ENCODE measurements around the gene ATXN7L1. TPM values are rescaled to one million over a fixed set of nuclear protein-coding genes. Genes with fewer than 3 reads are reported as not detected.

The ATXN7L1 gene
- total and polyA plus RNA-seq, 5 donors from 2014 or later: 25.8 to 78.9 (median 26.8) TPM

GRCh38 chr7:105621176-105621575, 255.2 kb downstream of the ATXN7L1 start:
- Mint-ChIP-seq H3K4me1 (peaks cover 0 to 12% (median 9%) of the 10 kb centered on the region in 4 donors), H3K36me3 (peaks cover 54% of the 10 kb centered on the region), H3K4me3 (no peak overlapping the region), H3K27me3 (no peaks in the 10 kb centered on the region), H3K27ac (peak overlapping the region in 2 of 3 donors; percentile 5 to 34), H3K9me3 (peaks cover 0 to 3% (median 3%) of the 10 kb centered on the region in 7 donors)
- H3K4me3 ChIP-seq (ENCODE audit: low read depth, low read length): no peak overlapping the region
- no peak overlapping the region for H3K27ac ChIP-seq (ENCODE audit: insufficient read depth, low read length, poor library complexity, severe bottlenecking)
- H3K36me3 ChIP-seq (ENCODE audit: control insufficient read depth, insufficient read depth, low read length): peaks cover 87% of the 10 kb centered on the region
- H3K9me3 ChIP-seq (ENCODE audit: control insufficient read depth in 2 of 2, low read length in 2 of 2): peaks cover under 1 to 3% of the 10 kb centered on the region in 2 experiments
- H3K27me3 ChIP-seq (ENCODE audit: control insufficient read depth, insufficient read depth, low read length): no peaks in the 10 kb centered on the region
- no peak for DNase-seq
- no peak for ATAC-seq (ENCODE audit: low read depth in 2 of 2)
- H3K4me1 ChIP-seq (ENCODE audit: control insufficient read depth, insufficient read depth, low read length, poor library complexity, severe bottlenecking): no peaks in the 10 kb centered on the region

DNA sequence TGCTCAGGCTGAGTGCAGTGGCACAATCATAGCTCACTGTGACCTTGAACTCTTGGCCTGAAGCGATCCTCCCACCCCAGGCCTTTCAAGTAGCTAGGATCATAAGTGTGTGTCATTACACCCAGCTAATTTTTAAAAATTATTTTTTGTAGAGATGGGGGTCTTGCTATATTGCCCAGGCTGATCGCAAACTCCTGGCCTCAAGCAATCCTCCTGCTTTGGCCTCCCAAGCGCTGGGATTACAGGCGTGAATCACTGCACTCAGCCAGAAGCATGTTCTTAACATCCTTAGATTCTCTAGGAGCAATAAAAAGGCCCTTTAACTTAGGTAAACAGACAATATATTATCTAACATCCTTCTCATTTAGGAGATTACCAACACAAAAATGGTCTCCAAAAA, 256.8 kb downstream of the ATXN7L1 start:
- Mint-ChIP-seq H3K27me3 (no peaks in the 10 kb centered on the region), H3K4me1 (peaks cover 0 to 12% (median 3%) of the 10 kb centered on the region in 4 donors), H3K27ac (peak overlapping the region in 1 of 3 donors; percentile 38), H3K4me3 (no peak overlapping the region), H3K36me3 (peaks cover 47% of the 10 kb centered on the region), H3K9me3 (no peaks in the 10 kb centered on the region)
- DNase-seq (no peak), ATAC-seq (ENCODE audit: low read depth in 2 of 2) (no peak)
- no peaks in the 10 kb centered on the region for H3K4me1 ChIP-seq (ENCODE audit: control insufficient read depth, insufficient read depth, low read length, poor library complexity, severe bottlenecking)
- H3K27ac ChIP-seq (ENCODE audit: insufficient read depth, low read length, poor library complexity, severe bottlenecking): no peak overlapping the region
- peaks cover 89% of the 10 kb centered on the region for H3K36me3 ChIP-seq (ENCODE audit: control insufficient read depth, insufficient read depth, low read length)
- no peaks in the 10 kb centered on the region for H3K27me3 ChIP-seq (ENCODE audit: control insufficient read depth, insufficient read depth, low read length)
- H3K4me3 ChIP-seq (ENCODE audit: low read depth, low read length): no peak overlapping the region
- no peaks in the 10 kb centered on the region for H3K9me3 ChIP-seq (ENCODE audit: control insufficient read depth in 2 of 2, low read length in 2 of 2)

- Histone ChIP-seq H3K27ac (ENCODE audit: insufficient read depth, low read length, poor library complexity, severe bottlenecking) (no peak overlapping the region), H3K9me3 (ENCODE audit: control insufficient read depth in 2 of 2, low read length in 2 of 2) (no peaks in the 10 kb centered on the region), H3K36me3 (ENCODE audit: control insufficient read depth, insufficient read depth, low read length) (peaks cover 92% of the 10 kb centered on the region), H3K4me3 (ENCODE audit: low read depth, low read length) (no peak overlapping the region), H3K4me1 (ENCODE audit: control insufficient read depth, insufficient read depth, low read length, poor library complexity, severe bottlenecking) (no peaks in the 10 kb centered on the region), H3K27me3 (ENCODE audit: control insufficient read depth, insufficient read depth, low read length) (no peaks in the 10 kb centered on the region)
- no peak for DNase-seq
- Mint-ChIP-seq H3K27me3 (no peaks in the 10 kb centered on the region), H3K36me3 (peaks cover 47% of the 10 kb centered on the region), H3K9me3 (no peaks in the 10 kb centered on the region), H3K4me1 (peaks cover 0 to 12% (median 2%) of the 10 kb centered on the region in 4 donors), H3K27ac (no peak overlapping the region), H3K4me3 (no peak overlapping the region)
- ATAC-seq (ENCODE audit: low read depth in 2 of 2): no peak
Measured at GRCh38 chr7:105618016-105618296, 258.4 kb downstream of the ATXN7L1 start.

DNA sequence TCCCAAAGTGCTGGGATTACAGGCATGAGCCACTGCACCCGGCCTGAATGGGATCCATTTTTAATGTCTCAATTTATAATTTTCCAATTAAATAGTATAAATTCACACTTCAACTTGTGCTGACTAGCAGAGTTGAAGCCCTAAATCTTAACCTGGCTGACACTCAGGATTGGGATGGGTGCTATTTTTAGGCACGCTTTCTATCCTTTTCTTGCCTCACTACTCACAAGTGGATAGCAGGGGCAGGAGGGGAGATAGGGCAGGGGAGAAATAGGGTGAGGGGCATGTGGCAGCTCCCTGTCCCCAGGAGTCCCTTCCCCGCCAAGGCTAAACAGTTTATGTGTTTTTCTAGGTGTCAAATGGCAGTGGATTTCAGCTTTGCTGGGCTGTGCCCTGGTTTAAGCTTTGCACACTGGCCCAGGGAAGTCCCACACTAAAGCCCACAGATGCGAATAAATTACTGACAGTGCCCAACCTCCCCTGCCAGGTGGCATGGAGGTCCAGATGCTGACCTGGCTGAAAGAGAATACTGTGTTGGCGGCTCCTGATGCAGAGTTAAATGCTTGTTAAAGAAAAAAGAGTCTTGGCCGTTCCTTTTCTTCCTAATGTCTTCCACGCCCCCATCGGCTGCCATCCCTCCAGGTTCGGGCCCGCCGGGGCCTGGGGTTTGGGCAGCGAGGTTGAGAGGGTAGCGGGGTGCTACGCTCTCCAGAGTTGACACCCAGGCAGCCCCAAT, 259.0 kb downstream of the ATXN7L1 start:
- Mint-ChIP-seq H3K36me3 (peaks cover 43% of the 10 kb centered on the region), H3K27ac (no peak overlapping the region), H3K4me1 (peaks cover 0 to 12% (median 2%) of the 10 kb centered on the region in 4 donors), H3K27me3 (no peaks in the 10 kb centered on the region), H3K4me3 (no peak overlapping the region), H3K9me3 (no peaks in the 10 kb centered on the region)
- H3K27ac ChIP-seq (ENCODE audit: insufficient read depth, low read length, poor library complexity, severe bottlenecking): no peak overlapping the region
- no peaks in the 10 kb centered on the region for H3K27me3 ChIP-seq (ENCODE audit: control insufficient read depth, insufficient read depth, low read length)
- no peak overlapping the region for H3K4me3 ChIP-seq (ENCODE audit: low read depth, low read length)
- no peaks in the 10 kb centered on the region for H3K9me3 ChIP-seq (ENCODE audit: control insufficient read depth in 2 of 2, low read length in 2 of 2)
- H3K4me1 ChIP-seq (ENCODE audit: control insufficient read depth, insufficient read depth, low read length, poor library complexity, severe bottlenecking): no peaks in the 10 kb centered on the region
- H3K36me3 ChIP-seq (ENCODE audit: control insufficient read depth, insufficient read depth, low read length): peaks cover 91% of the 10 kb centered on the region
- no peak for DNase-seq
- ATAC-seq (ENCODE audit: low read depth in 2 of 2): no peak

DNA sequence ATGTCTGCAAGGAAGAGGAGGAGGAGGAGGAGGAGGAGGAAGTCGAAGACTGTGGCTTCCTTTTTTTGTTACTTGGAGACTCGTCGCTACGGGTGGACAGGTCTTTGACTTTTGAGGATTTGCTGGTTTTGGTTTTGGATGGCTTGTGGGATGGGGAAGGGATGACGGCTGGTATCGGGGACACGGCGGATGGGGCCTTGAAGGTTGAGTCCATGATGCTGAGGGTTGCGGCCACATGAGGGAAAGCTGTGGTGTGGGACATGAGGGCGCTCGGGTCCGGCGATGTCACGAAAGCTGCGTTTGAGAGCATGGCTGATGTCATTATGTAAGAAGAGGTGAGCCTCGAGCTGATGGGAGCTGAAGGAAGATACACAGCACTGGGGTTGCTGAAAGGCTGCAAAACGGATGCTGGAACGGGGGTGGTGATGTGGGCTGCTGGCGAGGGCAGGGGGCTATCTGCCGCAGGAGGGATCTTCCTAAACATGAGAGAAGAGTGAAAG, 262.0 kb downstream of the ATXN7L1 start:
- H3K36me3 Mint-ChIP-seq: peaks cover 24% of the 10 kb centered on the region
- Histone ChIP-seq H3K4me3 (ENCODE audit: low read depth, low read length) (no peak overlapping the region), H3K4me1 (ENCODE audit: control insufficient read depth, insufficient read depth, low read length, poor library complexity, severe bottlenecking) (no peaks in the 10 kb centered on the region), H3K27ac (ENCODE audit: insufficient read depth, low read length, poor library complexity, severe bottlenecking) (no peak overlapping the region), H3K27me3 (ENCODE audit: control insufficient read depth, insufficient read depth, low read length) (no peaks in the 10 kb centered on the region), H3K9me3 (ENCODE audit: control insufficient read depth in 2 of 2, low read length in 2 of 2) (no peaks in the 10 kb centered on the region), H3K36me3 (ENCODE audit: control insufficient read depth, insufficient read depth, low read length) (peaks cover 69% of the 10 kb centered on the region)
- ATAC-seq (ENCODE audit: low read depth in 2 of 2): no peak
- H3K4me1 Mint-ChIP-seq: no peaks in the 10 kb centered on the region
- H3K27me3 Mint-ChIP-seq: no peaks in the 10 kb centered on the region
- H3K9me3 Mint-ChIP-seq: no peaks in the 10 kb centered on the region
- H3K4me3 Mint-ChIP-seq: peak overlapping the region in 1 of 4 donors; percentile 39
- DNase-seq: no peak
- H3K27ac Mint-ChIP-seq: peak overlapping the region in 2 of 3 donors; percentile 17 to 62

DNA sequence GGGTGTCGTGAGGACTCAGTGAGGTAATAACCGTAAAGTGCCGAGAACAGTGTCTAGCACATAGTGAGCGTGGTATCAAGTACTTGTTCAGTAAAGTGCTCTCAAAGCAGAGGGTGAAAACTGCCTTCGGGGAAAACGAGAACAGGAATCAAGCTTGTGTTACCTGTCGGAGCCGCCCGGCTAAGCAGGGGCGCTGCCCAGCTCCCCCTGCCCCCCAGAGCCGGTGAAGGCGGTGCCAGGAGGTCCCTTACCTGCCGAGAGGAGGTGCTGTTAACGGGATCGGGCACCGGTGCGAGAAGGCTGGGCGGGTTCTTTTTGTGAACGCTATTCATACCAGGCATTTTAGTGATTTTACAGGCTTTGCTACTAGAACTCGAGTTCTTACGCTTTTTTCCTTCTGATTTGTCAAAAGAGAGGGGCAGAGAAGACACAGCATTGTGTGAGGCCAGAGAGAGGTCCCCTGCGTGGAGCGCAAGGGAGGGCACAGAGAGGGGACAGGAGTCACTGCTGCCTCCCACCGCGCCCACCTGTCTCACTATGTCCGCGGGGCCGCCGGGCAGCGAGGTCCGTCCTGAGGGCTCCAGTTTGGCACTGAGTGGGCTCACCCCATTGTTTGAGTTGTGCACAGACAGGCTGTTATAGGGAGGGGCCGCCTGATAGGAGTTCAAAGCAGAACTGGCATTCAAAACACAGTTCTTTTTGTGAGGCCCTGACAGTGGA, 262.6 kb downstream of the ATXN7L1 start:
- Mint-ChIP-seq H3K27me3 (no peaks in the 10 kb centered on the region), H3K36me3 (peaks cover 27% of the 10 kb centered on the region), H3K27ac (peak overlapping the region in 1 of 3 donors; percentile 89), H3K4me3 (no peak overlapping the region), H3K9me3 (no peaks in the 10 kb centered on the region), H3K4me1 (no peaks in the 10 kb centered on the region)
- H3K27ac ChIP-seq (ENCODE audit: insufficient read depth, low read length, poor library complexity, severe bottlenecking): no peak overlapping the region
- H3K9me3 ChIP-seq (ENCODE audit: control insufficient read depth in 2 of 2, low read length in 2 of 2): no peaks in the 10 kb centered on the region
- ATAC-seq (ENCODE audit: low read depth in 2 of 2) (no peak), DNase-seq (no peak)
- no peaks in the 10 kb centered on the region for H3K4me1 ChIP-seq (ENCODE audit: control insufficient read depth, insufficient read depth, low read length, poor library complexity, severe bottlenecking)
- H3K27me3 ChIP-seq (ENCODE audit: control insufficient read depth, insufficient read depth, low read length): no peaks in the 10 kb centered on the region
- peaks cover 67% of the 10 kb centered on the region for H3K36me3 ChIP-seq (ENCODE audit: control insufficient read depth, insufficient read depth, low read length)
- no peak overlapping the region for H3K4me3 ChIP-seq (ENCODE audit: low read depth, low read length)

DNA sequence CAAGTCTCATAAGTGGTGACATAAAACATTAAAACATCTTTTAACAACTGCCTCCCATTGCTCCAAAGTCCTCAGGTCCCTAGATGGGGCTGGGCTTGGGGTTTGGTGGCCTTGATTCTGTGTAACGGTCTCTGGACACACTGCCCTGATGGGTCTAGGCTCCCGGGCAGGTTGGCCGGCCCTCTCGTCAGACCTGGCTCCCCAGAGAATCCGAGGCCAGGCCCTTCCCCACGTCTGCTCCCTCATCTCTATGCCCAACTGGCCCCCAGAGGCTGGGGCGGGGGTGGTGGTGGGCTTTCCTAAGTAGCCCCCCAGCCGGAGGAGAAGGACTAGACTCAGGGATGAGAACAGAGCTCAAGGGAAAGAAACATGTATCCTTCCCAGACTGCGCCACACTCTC, 263.6 kb downstream of the ATXN7L1 start:
- DNase-seq: no peak
- no peaks in the 10 kb centered on the region for H3K9me3 ChIP-seq (ENCODE audit: control insufficient read depth in 2 of 2, low read length in 2 of 2)
- Mint-ChIP-seq H3K27me3 (no peaks in the 10 kb centered on the region), H3K4me1 (no peaks in the 10 kb centered on the region), H3K36me3 (peaks cover 26% of the 10 kb centered on the region), H3K9me3 (no peaks in the 10 kb centered on the region), H3K4me3 (no peak overlapping the region), H3K27ac (no peak overlapping the region)
- no peak overlapping the region for H3K4me3 ChIP-seq (ENCODE audit: low read depth, low read length)
- no peaks in the 10 kb centered on the region for H3K4me1 ChIP-seq (ENCODE audit: control insufficient read depth, insufficient read depth, low read length, poor library complexity, severe bottlenecking)
- H3K36me3 ChIP-seq (ENCODE audit: control insufficient read depth, insufficient read depth, low read length): peaks cover 61% of the 10 kb centered on the region
- no peak overlapping the region for H3K27ac ChIP-seq (ENCODE audit: insufficient read depth, low read length, poor library complexity, severe bottlenecking)
- no peak for ATAC-seq (ENCODE audit: low read depth in 2 of 2)
- no peaks in the 10 kb centered on the region for H3K27me3 ChIP-seq (ENCODE audit: control insufficient read depth, insufficient read depth, low read length)

Data from CD4-positive, CD25-positive, alpha-beta regulatory T cell (primary cell).